CD8-positive, alpha-beta memory T cell (primary cell): ENCODE results near the gene DENND4C. TPM values are rescaled to one million over a fixed set of nuclear protein-coding genes. Genes with fewer than 3 reads are reported as not detected.
"Not testable (repeated sequence)": the region's sequence is repeated elsewhere in the genome, so short reads cannot be mapped to it uniquely, and the experiment has no call there.

Source experiments
- CTCF ChIA-PET: fragments of 350-600 bp; sonication (Branson Sonifier 250); formaldehyde crosslinking; loops from one replicate; lab custom pipeline; 2021; ENCODE audit warnings: antibody characterized with exemption; lab: Charles Lee
- POLR2A ChIA-PET: fragments of 350-600 bp; sonication (Branson Sonifier 250); formaldehyde crosslinking; loops from one replicate; lab custom pipeline; 2021; ENCODE audit warnings: antibody characterized with exemption; lab: Charles Lee
- DNase-seq, 5 donors: peaks; one replicate each; pipeline versions ENCODE4 v3.0.0 to v3.0.0-alpha.2; 2020 to 2022; ENCODE audit warnings: mixed read lengths in 1 of 5
- H3K27ac ChIP-seq: one replicate; pipeline ENCODE4 v1.7.0; 2013; ENCODE audit warnings: low read depth, mild to moderate bottlenecking, low read length, moderate library complexity
- H3K27me3 ChIP-seq: 2 replicates; pipeline ENCODE4 v1.7.0; 2013; ENCODE audit warnings: low read length, mild to moderate bottlenecking; ENCODE audit not compliant: insufficient read depth, poor library complexity, severe bottlenecking
- H3K36me3 ChIP-seq: 2 replicates; pipeline ENCODE4 v1.7.0; 2013; ENCODE audit warnings: mild to moderate bottlenecking, low read length, moderate library complexity; ENCODE audit not compliant: insufficient read depth
- H3K4me1 ChIP-seq: 2 replicates; pipeline ENCODE4 v1.7.0; 2013; ENCODE audit warnings: mild to moderate bottlenecking, low read length, moderate library complexity; ENCODE audit not compliant: insufficient read depth
- H3K4me3 ChIP-seq: 2 replicates; pipeline ENCODE4 v1.7.0; 2013; ENCODE audit warnings: mild to moderate bottlenecking, low read length
- H3K9me3 ChIP-seq: 2 replicates; pipeline ENCODE4 v1.7.0; 2013; ENCODE audit warnings: mild to moderate bottlenecking, low read length
- H3K27ac Mint-ChIP-seq, 8 donors: one replicate each; pipeline ENCODE4 v1.8.0; 2020 to 2021; ENCODE audit warnings: mixed read lengths in 8 of 8, mild to moderate bottlenecking in 6 of 8, inconsistent platforms in 3 of 8, moderate library complexity in 3 of 8
- H3K27me3 Mint-ChIP-seq, 2 donors: one replicate each; pipeline ENCODE4 v1.8.0; 2020 to 2021; ENCODE audit warnings: mixed read lengths in 2 of 2, mild to moderate bottlenecking in 1 of 2, moderate library complexity in 1 of 2
- H3K36me3 Mint-ChIP-seq, 3 donors: one replicate each; pipeline ENCODE4 v1.8.0; 2020 to 2021; ENCODE audit warnings: mixed read lengths in 3 of 3, inconsistent platforms in 1 of 3, mild to moderate bottlenecking in 1 of 3
- H3K4me1 Mint-ChIP-seq, 3 donors: one replicate each; pipeline ENCODE4 v1.8.0; 2020 to 2021; ENCODE audit warnings: mixed read lengths in 3 of 3, inconsistent platforms in 1 of 3, mild to moderate bottlenecking in 1 of 3
- H3K4me3 Mint-ChIP-seq, 7 donors: one replicate each; pipeline ENCODE4 v1.8.0; 2020 to 2021; ENCODE audit warnings: mixed read lengths in 7 of 7, mild to moderate bottlenecking in 6 of 7, moderate library complexity in 4 of 7, inconsistent platforms in 2 of 7
- H3K9me3 Mint-ChIP-seq, 5 donors: one replicate each; pipeline ENCODE4 v1.8.0; 2020 to 2022; ENCODE audit warnings: mixed read lengths in 5 of 5, mild to moderate bottlenecking in 3 of 5, moderate library complexity in 2 of 5, inconsistent platforms in 1 of 5
- polyA plus RNA-seq: library from polyadenylated mRNA; unstranded; fragments of 300-500 nt; fragmentation: Illumina TruSeq; gene quantifications from one replicate; pipeline ENCODE4 v1.2.3, GENCODE V29; 2021
- total RNA-seq, 2 experiments: library from RNA; stranded (reverse); gene quantifications; one replicate each; pipeline ENCODE4 v1.2.3, GENCODE V29; 2021

DENND4C gene
- total and polyA plus RNA-seq, 3 experiments from 2014 or later, result 19.8 to 46.6 (median 20.0) TPM

GRCh38 chr9:19192202-19193028 lies 38.1 kb upstream of the DENND4C start:
- H3K4me3 Mint-ChIP-seq, result no peak overlapping the region
- no peak for DNase-seq
- CTCF ChIA-PET, result no interaction called here

GRCh38 chr9:19193029-19193324 lies 37.5 kb upstream of the DENND4C start:
- no peaks in the 10 kb centered on the region for H3K27me3 ChIP-seq
- ChIA-PET POLR2A (no interaction called here), CTCF (no interaction called here)
- Mint-ChIP-seq H3K4me3 (no peak overlapping the region), H3K27ac (no peak overlapping the region), H3K4me1 (peaks cover 0 to 6% (median 3%) of the 10 kb centered on the region in 3 donors), H3K9me3 (no peaks in the 10 kb centered on the region), H3K27me3 (peaks cover 0 to 1% of the 10 kb centered on the region in 2 donors), H3K36me3 (peaks cover 0 to 5% (median 0%) of the 10 kb centered on the region in 3 donors)
- H3K27ac ChIP-seq, result no peak overlapping the region
- no peaks in the 10 kb centered on the region for H3K9me3 ChIP-seq
- DNase-seq, result no peak
- no peak overlapping the region for H3K4me3 ChIP-seq
- no peaks in the 10 kb centered on the region for H3K36me3 ChIP-seq
- H3K4me1 ChIP-seq, result no peaks in the 10 kb centered on the region

More at GRCh38 chr9:19192202-19193028, 38.1 kb upstream of the DENND4C start:
- peaks cover 0 to 6% (median 3%) of the 10 kb centered on the region in 3 donors for H3K4me1 Mint-ChIP-seq
- H3K4me1 ChIP-seq, result no peaks in the 10 kb centered on the region
- no peak overlapping the region for H3K27ac ChIP-seq
- H3K27me3 ChIP-seq, result no peaks in the 10 kb centered on the region
- no peaks in the 10 kb centered on the region for H3K36me3 ChIP-seq
- peaks cover 0 to 1% of the 10 kb centered on the region in 2 donors for H3K27me3 Mint-ChIP-seq
- H3K4me3 ChIP-seq, result no peak overlapping the region
- POLR2A ChIA-PET, result no interaction called here
- H3K9me3 Mint-ChIP-seq, result no peaks in the 10 kb centered on the region
- H3K27ac Mint-ChIP-seq, result peak overlapping the region in 2 of 8 donors; percentile 10 to 13
- no peaks in the 10 kb centered on the region for H3K9me3 ChIP-seq
- H3K36me3 Mint-ChIP-seq, result peaks cover 0 to 5% (median 0%) of the 10 kb centered on the region in 3 donors

- H3K4me3 ChIP-seq, H3K4me1 ChIP-seq, H3K27me3 ChIP-seq, POLR2A ChIA-PET, H3K27ac ChIP-seq, H3K27me3 Mint-ChIP-seq, H3K36me3 ChIP-seq, H3K9me3 Mint-ChIP-seq, H3K4me3 Mint-ChIP-seq, H3K4me1 Mint-ChIP-seq, H3K36me3 Mint-ChIP-seq, CTCF ChIA-PET, DNase-seq, H3K9me3 ChIP-seq: not testable (repeated sequence)
- H3K27ac Mint-ChIP-seq, result peak overlapping the region in 1 of 8 donors; percentile 48
These were observed 37.0 kb upstream of the DENND4C start for GRCh38 chr9:19193358-19193973.

- no peaks in the 10 kb centered on the region for H3K36me3 Mint-ChIP-seq
- no peak overlapping the region for H3K4me3 ChIP-seq
- peaks cover 0 to 2% (median 0%) of the 10 kb centered on the region in 3 donors for H3K4me1 Mint-ChIP-seq
- H3K27ac ChIP-seq, result no peak overlapping the region
- no peak overlapping the region for H3K4me3 Mint-ChIP-seq
- POLR2A ChIA-PET, result interaction anchor here (0.6 kb wide), 1 partner anchor 36 kb away, joined by 6 read pairs; no protein-coding TSS in a partner anchor
- DNase-seq, result no peak
- no peaks in the 10 kb centered on the region for H3K9me3 ChIP-seq
- no peaks in the 10 kb centered on the region for H3K4me1 ChIP-seq
- no peak overlapping the region for H3K27ac Mint-ChIP-seq
- no peaks in the 10 kb centered on the region for H3K36me3 ChIP-seq
- CTCF ChIA-PET, result no interaction called here
- no peaks in the 10 kb centered on the region for H3K9me3 Mint-ChIP-seq
- no peaks in the 10 kb centered on the region for H3K27me3 ChIP-seq
- no peaks in the 10 kb centered on the region for H3K27me3 Mint-ChIP-seq
These were observed 32.1 kb upstream of the DENND4C start for GRCh38 chr9:19198406-19198805.

GRCh38 chr9:19199012-19199411 lies 31.5 kb upstream of the DENND4C start:
- Histone ChIP-seq H3K27ac (no peak overlapping the region), H3K4me3 (no peak overlapping the region), H3K9me3 (no peaks in the 10 kb centered on the region), H3K4me1 (no peaks in the 10 kb centered on the region), H3K36me3 (no peaks in the 10 kb centered on the region), H3K27me3 (no peaks in the 10 kb centered on the region)
- Mint-ChIP-seq H3K36me3 (no peaks in the 10 kb centered on the region), H3K9me3 (no peaks in the 10 kb centered on the region), H3K4me3 (no peak overlapping the region), H3K27me3 (no peaks in the 10 kb centered on the region), H3K27ac (no peak overlapping the region), H3K4me1 (peaks cover 0 to 2% (median 0%) of the 10 kb centered on the region in 3 donors)
- ChIA-PET CTCF (no interaction called here), POLR2A (no interaction called here)
- DNase-seq, result no peak

- H3K4me1 Mint-ChIP-seq, result no peaks in the 10 kb centered on the region
- no peaks in the 10 kb centered on the region for H3K36me3 ChIP-seq
- POLR2A ChIA-PET, result interaction anchor here (0.7 kb wide), 1 partner anchor 94 kb away, joined by 3 read pairs; no protein-coding TSS in a partner anchor
- no peaks in the 10 kb centered on the region for H3K9me3 Mint-ChIP-seq
- no peaks in the 10 kb centered on the region for H3K27me3 ChIP-seq
- H3K4me3 Mint-ChIP-seq, result no peak overlapping the region
- no peaks in the 10 kb centered on the region for H3K4me1 ChIP-seq
- H3K27me3 Mint-ChIP-seq, result no peaks in the 10 kb centered on the region
- no peak overlapping the region for H3K4me3 ChIP-seq
- CTCF ChIA-PET, result interaction anchor here (1.0 kb wide), 1 partner anchor 115 kb away, joined by 3 read pairs; no protein-coding TSS in a partner anchor
- no peak for DNase-seq
- no peak overlapping the region for H3K27ac ChIP-seq
- no peaks in the 10 kb centered on the region for H3K9me3 ChIP-seq
- H3K36me3 Mint-ChIP-seq, result no peaks in the 10 kb centered on the region
- H3K27ac Mint-ChIP-seq, result no peak overlapping the region
These were observed 30.3 kb upstream of the DENND4C start for GRCh38 chr9:19200229-19200628.

GRCh38 chr9:19201899-19202891 lies 28.3 kb upstream of the DENND4C start:
- no peaks in the 10 kb centered on the region for H3K4me1 ChIP-seq
- H3K4me1 Mint-ChIP-seq, result no peaks in the 10 kb centered on the region
- ChIA-PET CTCF (interaction anchor here (1.2 to 1.4 kb wide), 3 partner anchors 17 to 263 kb away, joined by 3 to 6 read pairs (median 4); partner anchors contain the start of gene DENND4C), POLR2A (interaction anchor here (0.6 kb wide), 1 partner anchor 19 kb away, joined by 3 read pairs; no protein-coding TSS in a partner anchor)
- no peaks in the 10 kb centered on the region for H3K9me3 Mint-ChIP-seq
- H3K27ac ChIP-seq, result no peak overlapping the region
- H3K4me3 Mint-ChIP-seq, result no peak overlapping the region
- H3K36me3 Mint-ChIP-seq, result no peaks in the 10 kb centered on the region
- H3K27me3 Mint-ChIP-seq, result no peaks in the 10 kb centered on the region
- H3K27me3 ChIP-seq, result no peaks in the 10 kb centered on the region
- no peaks in the 10 kb centered on the region for H3K9me3 ChIP-seq
- H3K4me3 ChIP-seq, result no peak overlapping the region
- no peaks in the 10 kb centered on the region for H3K36me3 ChIP-seq
- no peak for DNase-seq
- H3K27ac Mint-ChIP-seq, result no peak overlapping the region
